Measurements from ENCODE around the gene CETN3. TPM values are rescaled to one million over a fixed set of nuclear protein-coding genes. Genes with fewer than 3 reads are reported as not detected.
A peak's percentile ranks its signal among the peaks of the same experiment; 100 is the strongest.

CETN3 gene
- total RNA-seq (2014; rRNA removed; shearing (Covaris generic)): 20.2 and 48.4 TPM in 2 replicates

GRCh38 chr5:90409318-90410177 is at the start of gene CETN3:
Gene CETN3, minus strand, starts transcription at chr5:90409756. Its CDS starts 95 bp downstream, at chr5:90409661.
- peak; percentile 98 for DNase-seq (ENCODE audit: low spot score)
- in situ Hi-C loops (cut with HindIII; ENCODE audit: low sequenced_read_pairs): no loop called here

- in situ Hi-C loops (cut with HindIII; ENCODE audit: low sequenced_read_pairs): no loop called here
- no peak for DNase-seq (ENCODE audit: low spot score)
These were observed 37.4 kb upstream of the CETN3 start for GRCh38 chr5:90446961-90447360.

GRCh38 chr5:90440644-90441043 is 31.1 kb upstream of the CETN3 start:
- no peak for DNase-seq (ENCODE audit: low spot score)
- in situ Hi-C loops (cut with HindIII; ENCODE audit: low sequenced_read_pairs): no loop called here

GRCh38 chr5:90438100-90438499 is 28.5 kb upstream of the CETN3 start:
- in situ Hi-C loops (cut with HindIII; ENCODE audit: low sequenced_read_pairs): no loop called here
- DNase-seq (ENCODE audit: low spot score): no peak

- no peak for DNase-seq (ENCODE audit: low spot score)
- in situ Hi-C loops (cut with HindIII; ENCODE audit: low sequenced_read_pairs): no loop called here
These were observed 28.1 kb upstream of the CETN3 start for GRCh38 chr5:90437663-90438062.

GRCh38 chr5:90434116-90434714 is 24.7 kb upstream of the CETN3 start:
- in situ Hi-C loops (cut with HindIII; ENCODE audit: low sequenced_read_pairs): no loop called here
- peak; percentile 37 for DNase-seq (ENCODE audit: low spot score)

- no peak for DNase-seq (ENCODE audit: low spot score)
- in situ Hi-C loops (cut with HindIII; ENCODE audit: low sequenced_read_pairs): no loop called here
These were observed 14.7 kb upstream of the CETN3 start for GRCh38 chr5:90424245-90424644.

GRCh38 chr5:90421136-90421535 is 11.6 kb upstream of the CETN3 start:
- in situ Hi-C loops (cut with HindIII; ENCODE audit: low sequenced_read_pairs): no loop called here
- no peak for DNase-seq (ENCODE audit: low spot score)

GRCh38 chr5:90418214-90418613 is 8.7 kb upstream of the CETN3 start:
- in situ Hi-C loops (cut with HindIII; ENCODE audit: low sequenced_read_pairs): no loop called here
- no peak for DNase-seq (ENCODE audit: low spot score)

- DNase-seq (ENCODE audit: low spot score): no peak
- in situ Hi-C loops (cut with HindIII; ENCODE audit: low sequenced_read_pairs): no loop called here
These were observed 714 bp upstream of the CETN3 start for GRCh38 chr5:90410178-90410762.

GRCh38 chr5:90408571-90409317 is 812 bp downstream of the CETN3 start:
- in situ Hi-C loops (cut with HindIII; ENCODE audit: low sequenced_read_pairs): no loop called here
- peak; percentile 41 for DNase-seq (ENCODE audit: low spot score)

- in situ Hi-C loops (cut with HindIII; ENCODE audit: low sequenced_read_pairs): no loop called here
- no peak for DNase-seq (ENCODE audit: low spot score)
These were observed 3.1 kb downstream of the CETN3 start for GRCh38 chr5:90406466-90406865.

GRCh38 chr5:90402521-90403255 is 6.9 kb downstream of the CETN3 start:
- DNase-seq (ENCODE audit: low spot score): no peak
- in situ Hi-C loops (cut with HindIII; ENCODE audit: low sequenced_read_pairs): no loop called here

- no peak for DNase-seq (ENCODE audit: low spot score)
- in situ Hi-C loops (cut with HindIII; ENCODE audit: low sequenced_read_pairs): no loop called here
These were observed 10.3 kb downstream of the CETN3 start for GRCh38 chr5:90399251-90399650.

- DNase-seq (ENCODE audit: low spot score): no peak
- in situ Hi-C loops (cut with HindIII; ENCODE audit: low sequenced_read_pairs): no loop called here
These were observed 10.8 kb downstream of the CETN3 start for GRCh38 chr5:90398726-90399125.

- in situ Hi-C loops (cut with HindIII; ENCODE audit: low sequenced_read_pairs): no loop called here
- no peak for DNase-seq (ENCODE audit: low spot score)
These were observed 14.6 kb downstream of the CETN3 start for GRCh38 chr5:90395005-90395404.

GRCh38 chr5:90390928-90391327 is 18.6 kb downstream of the CETN3 start:
- in situ Hi-C loops (cut with HindIII; ENCODE audit: low sequenced_read_pairs): no loop called here
- DNase-seq (ENCODE audit: low spot score): no peak

GRCh38 chr5:90390326-90390725 is 19.2 kb downstream of the CETN3 start:
- in situ Hi-C loops (cut with HindIII; ENCODE audit: low sequenced_read_pairs): no loop called here
- no peak for DNase-seq (ENCODE audit: low spot score)

- in situ Hi-C loops (cut with HindIII; ENCODE audit: low sequenced_read_pairs): no loop called here
- no peak for DNase-seq (ENCODE audit: low spot score)
These were observed 22.0 kb downstream of the CETN3 start for GRCh38 chr5:90387508-90387907.
